Activated CD8-positive, alpha-beta memory T cell treated with anti-CD3 and anti-CD28 coated beads for 24 hours (primary cell): Measurements from ENCODE around the gene EID3.

Experiments
- DNase-seq: peaks from one replicate; pipeline ENCODE4 v3.0.0-alpha.2; 2020

Gene EID3

DNA sequence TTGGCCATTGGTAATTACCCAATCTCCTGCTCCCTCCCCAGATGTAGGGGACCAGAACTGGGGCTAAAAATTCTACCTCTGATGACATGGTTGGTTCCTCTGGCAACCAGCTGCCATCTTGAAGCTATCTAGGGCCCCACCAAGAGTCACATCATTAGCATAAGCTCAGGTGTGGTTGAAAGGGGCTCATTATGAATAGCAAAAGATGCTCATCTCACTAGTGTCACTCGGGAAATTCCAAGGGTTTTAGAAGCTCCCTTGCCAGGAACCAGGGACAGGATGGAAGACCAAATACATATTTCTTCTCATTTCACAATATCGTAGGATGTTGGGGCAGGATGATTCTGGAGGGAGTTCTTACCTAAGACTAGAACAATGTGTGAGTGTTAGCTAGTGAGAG is 38.6 kb downstream of the EID3 start:
- no peak for DNase-seq

DNA sequence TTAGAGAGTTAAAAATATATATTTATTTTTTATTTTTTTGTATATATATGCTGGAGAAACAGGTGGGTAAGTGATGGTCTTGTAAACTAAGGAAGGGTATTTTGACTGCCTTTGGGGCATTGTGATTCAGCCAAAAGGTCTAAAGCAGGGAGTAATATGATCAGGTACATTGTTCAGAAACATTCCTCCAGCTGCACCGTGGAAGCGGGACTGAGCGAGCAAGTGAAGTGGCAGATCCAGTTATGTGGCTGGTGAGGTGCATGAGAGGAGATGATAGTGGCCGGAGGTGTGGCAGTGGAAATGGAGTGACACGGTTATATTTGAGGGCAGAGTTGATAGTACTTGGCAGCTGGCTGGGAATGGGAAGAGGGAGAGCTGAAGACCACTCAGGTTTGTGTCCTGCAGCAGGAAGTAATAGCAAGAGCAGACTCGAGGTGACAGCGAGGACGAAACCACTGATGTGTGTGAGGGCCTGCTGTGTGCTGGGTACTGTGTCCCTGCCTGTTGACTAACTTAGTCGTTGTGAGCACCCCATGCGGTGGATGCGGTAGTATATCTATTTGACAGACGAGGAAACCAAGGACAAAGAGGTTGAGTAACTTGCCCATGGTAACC is 39.2 kb downstream of the EID3 start:
- no peak for DNase-seq

DNA sequence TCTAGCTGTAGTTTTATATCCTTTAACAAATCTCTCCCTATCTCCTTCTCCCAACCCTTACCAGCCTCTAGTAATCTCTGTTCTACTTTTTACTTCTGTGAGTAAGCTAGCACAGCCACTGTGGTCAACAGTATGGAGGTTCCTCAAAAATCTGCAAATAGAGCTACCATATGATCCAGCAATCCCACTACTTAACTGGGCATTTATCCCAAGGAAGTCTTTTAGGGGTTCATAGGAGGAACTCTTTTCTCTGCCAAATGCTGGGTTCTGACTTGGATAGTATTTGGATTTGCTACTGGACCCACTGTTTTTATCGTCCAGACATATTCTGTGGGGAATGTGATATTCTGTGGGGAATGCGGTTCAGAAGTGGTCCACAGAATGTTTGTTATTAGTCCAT is 41.1 kb downstream of the EID3 start:
- DNase-seq: no peak

DNA sequence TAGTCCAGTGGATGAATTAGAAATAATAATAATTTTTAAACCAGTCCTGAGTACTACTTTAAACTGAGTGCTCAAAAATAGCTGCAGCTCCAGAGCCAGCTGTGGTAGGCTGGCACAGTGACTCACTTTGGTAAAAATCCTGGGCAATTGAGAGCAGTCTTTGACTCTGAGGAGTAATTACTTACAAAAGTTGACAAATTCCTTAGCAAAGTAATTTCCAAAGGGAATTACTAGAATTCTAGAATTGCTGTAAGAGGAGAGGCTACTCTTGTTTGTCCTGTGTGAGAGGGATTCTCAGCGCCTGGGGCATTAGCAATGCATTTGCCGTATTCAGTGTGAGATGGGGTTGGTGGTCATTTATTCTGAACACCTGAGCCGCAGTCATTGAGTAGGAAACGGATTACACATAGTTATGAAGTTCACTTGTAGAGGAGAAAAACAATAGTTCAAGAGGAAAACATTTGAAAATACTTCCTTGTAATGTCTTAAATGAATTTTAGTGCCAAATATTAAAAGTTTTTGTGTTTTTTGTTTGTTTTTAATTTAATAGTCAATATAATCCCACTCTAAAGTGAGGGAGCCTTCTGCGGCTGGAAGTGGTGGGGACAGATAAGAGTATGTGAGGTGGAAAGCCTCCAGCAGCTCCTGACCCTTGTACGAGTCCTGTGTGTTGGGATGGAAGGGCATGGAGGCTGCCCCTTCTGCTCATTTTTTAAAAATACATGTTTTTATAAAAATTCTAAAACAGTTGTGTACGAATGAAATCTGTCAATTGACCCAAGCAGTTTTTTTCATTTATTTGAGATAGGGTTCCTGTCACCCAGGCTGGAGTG is 41.9 kb downstream of the EID3 start:
- DNase-seq: peak; percentile 21

DNA sequence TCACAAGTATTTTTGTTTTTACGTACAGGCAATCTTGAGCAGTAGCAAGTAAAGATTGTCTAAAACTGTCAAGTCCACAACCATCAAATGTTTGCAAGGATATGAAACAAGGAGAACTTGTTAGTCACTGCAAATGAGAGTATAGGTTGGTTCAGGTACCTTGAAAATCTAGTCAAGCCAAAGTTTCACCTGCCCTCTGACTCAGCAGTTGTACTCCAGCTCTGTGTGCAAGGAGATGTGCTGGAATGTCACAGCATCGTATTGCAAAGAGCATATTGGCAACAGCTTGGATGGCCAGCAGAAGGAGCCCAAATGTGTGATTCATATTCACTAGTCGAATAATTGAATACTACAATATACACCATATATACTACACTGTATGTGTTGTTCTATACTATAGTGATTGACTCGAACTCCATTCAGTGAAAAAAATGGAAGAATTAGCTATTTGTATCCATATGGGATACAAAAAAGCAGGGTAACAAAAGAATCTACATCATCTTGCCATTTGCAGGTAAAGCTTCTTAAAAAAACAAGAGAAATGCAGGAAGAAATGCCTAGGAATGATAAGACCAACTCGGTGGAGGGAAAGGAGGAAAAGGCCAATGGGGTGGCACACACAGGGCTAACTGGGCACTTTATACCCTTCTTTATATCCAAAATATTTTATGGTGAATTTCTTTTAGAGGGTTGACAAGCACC is 44.0 kb downstream of the EID3 start:
- peak; percentile 24 for DNase-seq

DNA sequence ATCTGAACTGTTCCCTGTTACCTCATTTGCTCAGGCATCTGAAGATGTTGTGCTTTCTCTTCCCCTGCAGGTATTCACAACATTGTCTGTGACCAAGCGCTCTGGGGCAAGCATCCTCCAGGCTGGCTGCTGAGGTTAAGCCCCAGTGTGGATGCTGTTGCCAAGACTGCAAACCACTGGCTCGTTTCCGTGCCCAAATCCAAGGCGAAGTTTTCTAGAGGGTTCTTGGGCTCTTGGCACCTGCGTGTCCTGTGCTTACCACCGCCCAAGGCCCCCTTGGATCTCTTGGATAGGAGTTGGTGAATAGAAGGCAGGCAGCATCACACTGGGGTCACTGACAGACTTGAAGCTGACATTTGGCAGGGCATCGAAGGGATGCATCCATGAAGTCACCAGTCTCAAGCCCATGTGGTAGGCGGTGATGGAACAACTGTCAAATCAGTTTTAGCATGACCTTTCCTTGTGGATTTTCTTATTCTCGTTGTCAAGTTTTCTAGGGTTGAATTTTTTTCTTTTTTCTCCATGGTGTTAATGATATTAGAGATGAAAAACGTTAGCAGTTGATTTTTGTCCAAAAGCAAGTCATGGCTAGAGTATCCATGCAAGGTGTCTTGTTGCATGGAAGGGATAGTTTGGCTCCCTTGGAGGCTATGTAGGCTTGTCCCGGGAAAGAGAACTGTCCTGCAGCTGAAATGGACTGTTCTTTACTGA is 44.9 kb downstream of the EID3 start:
- peak; percentile 26 for DNase-seq

DNA sequence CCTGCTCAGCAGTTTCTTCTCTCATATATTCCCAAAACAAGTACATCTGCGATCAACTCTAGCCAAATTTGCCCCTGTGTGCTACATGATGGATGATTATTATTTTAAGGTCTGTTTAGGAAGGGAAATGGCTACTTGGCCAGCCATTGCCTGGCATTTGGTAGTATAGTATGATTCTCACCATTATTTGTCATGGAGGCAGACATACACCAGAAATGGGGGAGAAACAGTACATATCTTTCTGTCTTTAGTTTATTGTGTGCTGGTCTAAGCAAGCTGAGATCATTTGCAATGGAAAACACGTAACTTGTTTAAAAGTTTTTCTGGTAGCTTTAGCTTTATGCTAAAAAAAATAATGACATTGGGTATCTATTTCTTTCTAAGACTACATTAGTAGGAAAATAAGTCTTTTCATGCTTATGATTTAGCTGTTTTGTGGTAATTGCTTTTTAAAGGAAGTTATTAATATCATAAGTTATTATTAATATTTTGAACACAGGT is 45.5 kb downstream of the EID3 start:
- DNase-seq: no peak

DNA sequence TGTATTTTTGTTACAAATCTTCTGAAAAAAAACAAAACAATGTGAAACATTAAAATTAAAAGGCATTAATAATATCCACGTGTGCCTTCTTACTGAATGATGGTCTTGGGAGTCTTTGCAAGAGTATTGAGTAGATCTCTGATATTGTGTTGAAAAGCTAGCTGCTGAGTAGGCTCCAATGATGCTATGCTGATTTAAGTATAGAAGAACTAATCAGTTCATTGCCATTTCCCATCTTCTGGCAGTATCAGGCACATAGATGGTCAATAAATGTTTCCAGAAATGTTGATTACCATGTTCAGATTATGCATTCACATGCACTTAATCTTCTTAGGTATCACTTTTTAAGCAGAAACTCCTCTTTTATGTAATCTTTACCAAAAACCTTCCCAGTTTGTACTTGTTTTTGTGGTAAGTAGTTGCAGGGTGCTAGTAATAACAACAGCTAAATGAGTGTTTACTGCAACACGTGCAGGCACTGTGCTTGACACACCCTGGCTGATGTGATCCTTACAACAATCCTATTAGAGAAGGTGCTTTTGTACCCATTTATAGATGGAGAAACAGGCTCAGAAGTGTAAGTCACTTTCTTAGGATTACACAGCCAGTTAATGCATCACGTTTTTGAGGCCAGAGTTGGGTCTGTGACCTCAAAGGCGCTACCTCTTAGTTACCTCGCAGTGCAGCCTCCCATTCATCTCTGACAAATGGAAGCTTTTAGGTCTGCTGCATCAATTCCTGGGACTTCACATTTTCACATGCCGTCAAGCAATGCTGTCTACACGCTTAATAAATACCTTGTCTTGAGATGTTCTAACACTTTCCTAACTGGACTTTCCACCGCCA is 46.9 kb downstream of the EID3 start:
- no peak for DNase-seq

DNA sequence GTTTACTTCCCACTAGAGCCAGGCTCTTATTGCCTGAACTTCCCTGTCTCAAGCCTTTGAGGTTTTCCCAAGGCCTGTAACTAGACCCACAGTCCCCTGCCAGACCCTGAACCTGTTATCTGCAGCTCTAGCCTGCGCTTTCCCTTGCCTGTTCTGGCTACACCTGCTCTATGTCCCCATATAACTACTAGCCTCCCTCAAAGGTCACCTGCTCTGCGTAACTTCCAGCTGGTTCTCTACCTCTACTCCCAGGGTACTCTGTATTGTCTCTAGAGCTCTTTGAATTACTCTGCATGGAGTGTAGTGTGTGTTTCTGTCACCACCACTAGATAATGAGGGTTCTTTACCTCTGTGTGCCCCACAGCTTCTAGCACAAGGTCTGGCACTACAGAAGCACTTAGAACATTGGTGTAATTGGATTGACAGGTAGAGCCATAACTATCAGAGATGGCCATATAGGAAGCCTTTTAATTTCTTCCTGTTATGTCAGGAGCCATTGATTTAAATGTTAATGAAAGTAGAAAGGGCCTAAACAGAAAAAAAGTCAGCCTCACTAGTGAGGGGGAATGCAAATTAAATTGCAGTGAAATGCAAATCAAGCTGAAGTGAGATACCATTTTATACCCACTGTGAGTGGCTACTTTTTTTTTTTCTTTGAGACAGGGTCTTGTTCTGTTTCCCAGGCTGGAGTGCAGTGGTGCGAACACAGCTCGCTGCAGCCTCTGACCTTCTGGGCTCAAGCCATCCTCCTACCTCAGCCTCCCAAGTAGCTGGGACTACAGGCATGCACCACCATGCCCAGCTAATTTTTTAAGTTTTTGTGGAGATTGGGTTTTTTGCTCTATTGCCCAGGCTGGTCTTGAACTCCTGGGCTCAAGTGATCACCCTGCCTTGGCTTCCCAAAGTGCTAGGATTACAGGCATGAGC is 47.8 kb downstream of the EID3 start:
- DNase-seq: peak; percentile 43

DNA sequence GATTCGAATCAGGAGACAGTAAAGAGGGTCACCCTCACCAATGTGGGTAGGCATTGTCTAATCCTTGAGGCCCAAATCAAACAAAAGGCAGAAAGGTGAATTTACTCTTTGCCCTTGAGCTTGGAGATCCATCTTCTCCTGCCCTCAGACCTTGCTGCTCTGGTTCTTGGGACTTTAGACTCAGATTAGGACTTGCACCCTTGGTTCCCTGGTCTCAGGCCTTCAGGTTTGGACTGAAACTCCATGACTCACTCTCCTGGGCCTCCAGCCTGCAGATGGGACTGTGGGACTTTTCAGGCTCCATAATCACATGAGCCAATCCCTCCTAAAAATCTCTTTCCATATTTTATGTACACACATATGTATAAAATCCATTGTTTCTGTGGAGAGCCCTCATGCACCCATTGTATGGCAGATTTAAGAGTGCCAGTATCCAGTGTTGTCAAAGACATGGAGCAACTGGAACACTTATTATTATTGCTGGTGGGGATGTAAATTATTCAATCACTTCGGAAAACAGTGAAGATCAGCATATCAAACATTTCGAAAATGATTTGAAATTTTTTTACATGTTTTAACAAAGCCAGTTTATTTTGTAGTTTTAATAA is 48.7 kb downstream of the EID3 start:
- DNase-seq: peak; percentile 43

DNA sequence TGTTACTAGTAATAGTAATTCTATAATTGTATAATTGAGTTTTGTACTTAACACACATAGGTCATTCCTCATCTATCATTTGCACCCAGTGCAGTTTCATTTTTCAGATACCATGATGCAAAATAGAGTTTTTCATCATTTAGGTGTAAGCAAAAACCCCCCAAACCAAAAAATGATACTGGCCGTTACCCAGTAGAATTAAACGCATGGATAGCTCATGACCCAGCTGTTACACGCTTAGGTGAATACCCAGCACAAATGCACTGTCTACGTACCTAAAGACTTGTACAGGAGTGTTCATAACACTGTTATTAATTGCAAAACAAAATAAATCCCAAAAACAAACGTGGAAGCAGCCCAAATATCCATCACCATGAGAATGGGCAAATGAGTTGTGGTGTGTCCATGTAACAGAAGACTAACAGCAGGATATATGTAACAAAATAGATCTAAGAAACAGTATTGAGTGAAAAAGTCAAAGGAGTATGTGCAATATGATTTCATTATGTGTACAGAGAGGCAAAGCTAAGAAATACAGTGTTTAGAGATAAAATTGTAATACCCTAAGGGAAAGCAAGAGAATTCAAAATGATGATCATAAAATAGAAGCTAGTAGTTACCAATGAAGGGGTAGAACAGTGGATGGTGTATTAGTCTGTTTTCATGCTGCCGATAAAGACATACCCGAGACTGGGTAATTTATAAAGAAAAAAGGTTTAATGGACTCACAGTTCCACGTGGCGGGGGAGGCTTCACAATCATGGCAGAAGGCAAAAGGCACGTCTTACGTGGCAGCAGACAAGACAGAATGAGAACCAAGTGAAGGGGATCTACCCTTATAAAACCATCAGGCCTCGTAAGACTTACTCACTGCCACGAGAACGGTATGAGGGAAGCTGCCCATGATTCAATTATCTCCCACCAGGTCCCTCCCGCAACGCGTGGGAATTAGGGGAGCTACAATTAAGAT is 49.8 kb downstream of the EID3 start:
- peak; percentile 50 for DNase-seq

DNA sequence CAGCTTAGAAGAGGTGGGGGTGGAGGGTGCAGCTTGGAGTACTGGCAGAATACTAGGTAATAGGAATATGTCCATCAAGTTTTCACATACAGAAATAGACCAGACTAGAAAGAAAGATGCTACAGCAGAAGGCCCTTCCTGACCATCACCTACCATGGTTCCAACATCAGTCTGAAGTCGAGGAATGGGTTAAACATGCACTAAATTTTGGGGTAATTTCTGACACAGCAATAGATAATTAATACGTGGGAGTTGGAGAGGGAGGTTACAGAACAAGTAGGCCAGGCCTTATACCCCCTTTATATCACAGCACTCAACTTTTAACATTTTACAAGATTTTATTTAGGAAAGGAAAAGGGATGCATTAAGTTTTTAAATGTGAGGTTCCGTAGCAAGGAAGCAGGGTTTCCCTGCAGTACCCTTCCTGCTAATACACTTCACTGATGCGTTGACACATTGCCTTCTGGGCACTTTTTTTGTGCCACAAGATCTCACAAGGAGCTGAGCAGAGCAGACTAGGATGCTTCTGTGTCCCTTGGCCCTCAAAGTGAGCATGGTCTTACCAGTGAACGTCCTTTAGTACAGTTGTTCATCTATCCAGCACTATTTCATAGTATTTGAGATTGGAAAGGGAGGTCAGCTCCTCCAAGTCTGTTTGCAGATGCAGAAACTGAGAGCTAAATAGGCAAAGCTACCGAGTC is 50.8 kb downstream of the EID3 start:
- peak; percentile 28 for DNase-seq
